HG03565 (cell line): ENCODE data around the gene JOSD1.

Source experiments
- ATAC-seq: cut with Tn5 transposase; IDR thresholded peaks from one replicate; pipeline ENCODE4 v1.9.1; 2021; ENCODE audit warnings: mild to moderate bottlenecking, moderate library complexity; ENCODE audit not compliant: unreplicated experiment

The JOSD1 gene

DNA sequence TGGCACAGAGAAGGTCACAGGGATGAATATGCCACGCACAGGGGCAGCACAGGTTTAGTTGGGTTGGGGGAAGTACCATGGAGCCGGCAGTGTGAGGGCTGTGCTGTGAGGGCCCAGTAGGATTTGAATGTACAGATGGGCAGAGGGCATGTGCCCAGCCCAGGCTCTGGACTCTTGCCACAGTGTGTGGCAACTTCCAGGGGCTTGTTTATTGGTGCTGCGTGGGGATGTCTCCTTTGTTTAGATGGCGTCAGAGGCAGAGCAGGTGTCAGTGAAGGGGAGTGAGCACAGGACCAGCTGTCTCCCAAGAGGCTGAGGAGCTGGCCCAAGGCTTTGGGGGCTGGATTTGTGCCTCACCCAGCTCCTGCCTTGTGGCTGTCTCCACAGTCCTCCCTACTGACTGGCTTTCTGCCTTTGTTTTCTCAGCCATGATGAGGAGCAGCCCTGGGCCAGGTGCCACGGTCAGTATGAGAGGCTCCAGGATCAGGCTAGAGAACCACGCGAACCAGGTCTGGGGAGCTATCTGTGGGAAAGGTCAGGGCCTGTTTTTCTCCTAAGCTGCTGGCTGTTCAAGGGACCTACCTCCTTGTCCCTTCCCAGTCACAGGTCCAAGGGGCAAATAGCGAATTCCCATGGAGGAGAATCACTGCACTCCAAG lies 33.1 kb upstream of the JOSD1 start:
- no peak for ATAC-seq

DNA sequence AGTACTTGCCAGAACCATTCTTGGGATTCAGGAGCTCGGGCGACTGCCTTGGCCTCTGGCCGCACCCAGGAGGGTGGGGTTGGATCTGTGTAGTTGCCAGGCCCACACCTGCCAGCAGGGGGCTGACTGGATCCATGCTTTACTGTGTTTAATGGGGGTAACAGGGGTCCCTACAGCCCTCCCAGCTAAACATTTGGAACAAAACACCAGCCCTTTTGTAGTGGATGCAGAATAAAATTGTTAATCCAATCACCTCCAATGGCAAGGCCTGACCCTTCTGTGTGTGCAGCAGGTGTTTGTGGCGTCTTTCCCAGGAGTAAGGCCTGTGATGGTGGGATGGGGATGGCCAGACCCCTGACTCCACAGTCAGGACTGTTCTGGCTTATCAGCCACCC lies 32.6 kb upstream of the JOSD1 start:
- ATAC-seq, result no peak

DNA sequence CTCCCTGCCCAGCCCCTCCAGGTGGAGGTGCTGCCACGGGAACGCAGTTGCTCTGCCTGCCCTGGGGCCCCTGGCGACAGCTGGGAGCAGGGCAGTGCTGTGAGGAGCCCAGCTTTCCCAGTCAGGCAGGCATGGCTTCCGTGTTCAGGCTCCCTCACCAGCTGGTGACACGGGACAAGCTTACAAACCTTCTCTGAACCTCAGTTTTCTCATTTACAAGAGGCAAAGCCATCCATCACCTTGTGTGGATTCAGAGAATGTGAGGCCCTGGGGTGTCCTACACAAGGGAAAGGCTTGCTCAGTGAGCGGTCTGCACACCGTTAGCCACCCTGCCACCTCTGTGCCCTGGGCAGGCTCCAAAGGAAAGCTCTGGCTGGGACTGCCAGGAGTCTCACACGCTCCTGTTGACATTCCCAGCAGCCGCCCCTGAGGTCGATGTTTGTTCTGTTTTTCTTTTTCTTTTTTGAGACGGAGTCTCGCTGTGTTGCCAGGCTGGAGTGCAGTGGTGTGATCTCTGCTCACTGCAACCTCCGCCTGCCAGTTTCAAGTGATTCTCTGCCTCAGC lies 31.6 kb upstream of the JOSD1 start:
- no peak for ATAC-seq

GRCh38 chr22:38731703-38732161 lies 31.0 kb upstream of the JOSD1 start:
- no peak for ATAC-seq

- ATAC-seq, result no peak
These were observed 29.7 kb upstream of the JOSD1 start for GRCh38 chr22:38730411-38730871.

- no peak for ATAC-seq
These were observed 29.2 kb upstream of the JOSD1 start for GRCh38 chr22:38729946-38730345.

- no peak for ATAC-seq
These were observed 28.4 kb upstream of the JOSD1 start for GRCh38 chr22:38728871-38729796.

DNA sequence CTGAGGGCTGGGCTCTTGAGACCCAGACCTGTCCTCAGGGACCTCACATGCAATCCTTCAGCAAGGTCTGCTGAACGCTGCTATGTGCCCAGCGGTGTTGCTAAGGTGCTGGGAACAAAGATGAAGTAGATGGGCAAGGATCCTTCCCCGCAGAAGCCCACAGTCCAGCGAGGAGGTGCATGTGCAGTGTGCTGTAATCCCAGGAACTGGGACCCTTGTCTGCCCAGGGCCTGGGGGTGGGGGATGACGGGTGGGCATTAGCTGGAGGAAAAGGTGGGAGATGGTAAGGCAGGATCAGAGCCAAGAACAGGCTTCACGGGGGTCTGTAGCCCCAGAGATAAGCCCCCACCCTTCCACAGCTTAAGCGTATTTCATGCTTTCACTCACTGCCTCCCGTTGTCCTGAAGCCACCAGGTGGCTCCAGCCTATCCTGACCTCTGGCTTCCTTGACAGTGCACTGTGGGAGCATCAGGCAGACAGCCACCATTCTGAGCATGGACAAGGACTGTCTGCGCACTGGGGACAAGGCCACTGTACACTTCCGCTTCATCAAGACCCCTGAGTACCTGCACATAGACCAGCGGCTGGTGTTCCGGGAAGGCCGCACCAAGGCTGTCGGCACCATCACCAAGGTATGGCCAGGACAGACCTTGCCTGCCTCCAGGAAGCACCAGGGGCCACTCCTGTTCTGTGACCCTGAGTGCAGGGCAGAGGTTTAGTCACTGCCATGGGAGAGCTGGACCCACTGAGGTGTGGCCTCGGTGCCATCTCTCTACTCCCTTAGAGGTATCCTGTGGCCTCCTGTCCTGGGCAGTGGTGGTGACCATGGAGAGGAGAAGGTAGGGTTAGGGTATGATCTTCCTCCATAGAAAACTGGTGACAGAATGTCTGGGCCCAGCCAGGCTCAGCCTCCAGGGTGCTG lies 27.0 kb upstream of the JOSD1 start:
- ATAC-seq, result no peak

- no peak for ATAC-seq
These were observed 26.4 kb upstream of the JOSD1 start for GRCh38 chr22:38727123-38727522.

DNA sequence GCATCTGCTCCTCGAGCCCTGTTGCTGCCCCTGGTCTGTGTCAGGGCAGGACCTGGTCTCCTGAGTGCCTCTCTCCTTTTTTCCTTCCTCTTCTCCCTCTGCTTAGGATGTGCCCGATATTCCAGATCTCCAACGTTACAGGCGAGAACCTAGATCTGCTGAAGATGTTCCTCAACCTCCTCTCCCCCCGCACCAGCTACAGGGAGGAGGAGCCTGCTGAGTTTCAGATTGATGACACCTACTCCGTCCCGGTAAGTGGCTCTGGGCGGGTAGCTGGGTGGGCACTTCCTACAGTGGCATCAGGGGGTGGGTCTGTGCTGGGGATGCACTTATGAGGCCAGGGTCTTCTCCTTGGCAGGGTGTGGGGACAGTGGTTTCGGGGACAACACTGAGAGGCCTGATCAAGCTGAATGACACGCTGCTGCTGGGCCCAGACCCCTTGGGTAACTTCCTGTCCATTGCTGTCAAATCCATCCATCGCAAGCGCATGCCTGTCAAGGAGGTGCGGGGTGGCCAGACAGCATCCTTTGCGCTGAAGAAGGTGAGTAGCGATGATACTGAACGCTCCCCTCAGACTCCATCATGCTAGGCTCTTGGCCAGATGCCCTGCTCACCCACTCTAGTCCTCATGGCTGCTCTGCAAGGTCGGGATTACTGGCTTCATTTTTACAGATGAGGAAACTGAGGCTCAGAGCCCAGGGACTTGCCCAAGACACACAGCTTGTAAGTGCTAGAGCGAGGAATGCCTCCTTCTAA lies 25.3 kb upstream of the JOSD1 start:
- ATAC-seq, result no peak

DNA sequence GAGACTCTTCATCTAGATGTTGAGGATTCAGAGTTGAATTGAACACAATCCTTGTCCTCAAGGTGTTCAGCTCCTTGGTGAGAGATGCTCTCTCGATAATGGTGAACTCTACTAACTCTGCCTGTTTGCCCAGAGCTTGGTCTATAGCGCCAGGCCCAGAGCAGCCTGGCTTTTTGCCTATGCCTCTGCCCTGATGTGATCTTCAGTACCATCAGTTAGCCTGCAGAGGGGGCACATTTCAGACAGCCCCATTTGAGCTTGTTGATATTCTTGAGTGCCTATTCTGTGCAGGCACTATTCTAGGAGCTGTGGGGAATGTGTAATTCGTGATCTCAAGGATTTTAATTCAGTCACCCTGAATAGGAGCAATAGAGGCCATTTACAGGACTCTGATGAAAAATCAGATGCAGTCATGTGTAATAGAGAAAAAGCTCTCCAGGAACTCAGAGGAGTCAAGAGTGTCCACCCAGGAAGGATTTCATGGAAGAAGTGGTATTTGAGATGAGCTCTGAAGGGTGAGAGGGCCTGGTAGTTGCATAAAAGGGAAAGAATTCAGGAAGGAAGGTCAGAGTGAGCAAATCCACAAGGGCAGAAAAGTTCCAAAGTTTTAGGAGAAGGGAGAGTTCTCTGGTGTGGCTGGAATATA lies 24.3 kb upstream of the JOSD1 start:
- no peak for ATAC-seq

GRCh38 chr22:38724176-38724575 lies 23.4 kb upstream of the JOSD1 start:
- ATAC-seq, result no peak

GRCh38 chr22:38721551-38721950 lies 20.8 kb upstream of the JOSD1 start:
- ATAC-seq, result no peak

GRCh38 chr22:38720350-38720749 lies 19.6 kb upstream of the JOSD1 start:
- no peak for ATAC-seq

DNA sequence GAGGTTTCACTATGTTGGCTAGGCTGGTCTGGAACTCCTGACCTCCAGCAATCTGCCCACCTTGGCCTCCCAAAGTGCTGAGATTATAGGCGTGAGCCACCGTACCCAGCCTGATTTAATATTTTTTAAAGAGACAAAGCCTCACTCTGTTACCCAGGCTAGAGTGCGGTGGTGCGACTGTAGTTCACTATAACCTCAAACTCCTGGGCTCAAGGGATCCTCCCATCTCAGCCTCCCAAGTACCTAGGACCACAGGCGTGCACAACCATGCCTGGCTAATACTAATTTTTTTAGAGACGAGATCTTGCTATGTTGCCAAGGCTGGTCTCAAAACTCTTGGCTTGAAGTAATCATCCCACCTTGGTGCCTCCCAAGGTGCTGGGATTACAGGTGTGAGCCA lies 18.5 kb upstream of the JOSD1 start:
- ATAC-seq, result no peak

GRCh38 chr22:38718414-38718813 lies 17.7 kb upstream of the JOSD1 start:
- ATAC-seq, result no peak

DNA sequence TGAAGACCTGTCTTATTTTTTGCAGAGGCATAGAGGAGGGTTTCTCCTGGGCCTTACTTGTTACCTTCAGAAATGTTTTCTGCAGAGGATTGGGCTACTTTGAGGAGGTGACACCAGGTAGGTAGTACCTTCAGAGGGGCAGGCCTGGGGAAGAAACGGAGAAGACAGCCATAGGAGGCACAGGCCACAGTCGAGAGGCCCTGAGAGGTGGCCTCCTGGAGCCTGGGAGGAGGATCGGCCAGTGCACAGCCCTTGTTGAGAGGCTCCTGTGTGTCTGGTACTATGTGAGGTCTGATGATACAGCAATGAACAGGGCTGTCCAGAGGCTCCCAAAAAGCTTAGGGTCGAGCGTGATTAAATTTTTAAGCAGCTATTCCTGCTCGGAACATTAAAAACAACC lies 16.5 kb upstream of the JOSD1 start:
- ATAC-seq, result no peak

DNA sequence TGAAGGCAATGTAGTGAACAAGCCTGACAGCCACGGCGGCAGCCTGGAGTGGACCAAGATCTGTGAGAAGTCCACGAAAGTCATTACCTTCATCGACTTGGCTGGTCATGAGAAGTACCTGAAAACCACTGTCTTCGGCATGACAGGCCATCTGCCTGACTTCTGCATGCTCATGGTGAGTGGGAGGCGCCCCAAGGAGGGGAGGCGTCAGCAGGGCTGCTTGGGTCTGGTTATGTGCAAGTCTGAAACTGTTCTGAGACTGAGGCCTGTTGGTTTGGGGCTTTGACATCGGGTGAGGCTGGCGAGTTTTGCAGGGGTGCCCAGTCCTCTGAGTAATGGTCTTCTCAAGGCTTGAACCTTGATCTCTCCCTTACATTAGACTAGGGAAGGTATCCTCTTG lies 16.1 kb upstream of the JOSD1 start:
- ATAC-seq, result no peak

DNA sequence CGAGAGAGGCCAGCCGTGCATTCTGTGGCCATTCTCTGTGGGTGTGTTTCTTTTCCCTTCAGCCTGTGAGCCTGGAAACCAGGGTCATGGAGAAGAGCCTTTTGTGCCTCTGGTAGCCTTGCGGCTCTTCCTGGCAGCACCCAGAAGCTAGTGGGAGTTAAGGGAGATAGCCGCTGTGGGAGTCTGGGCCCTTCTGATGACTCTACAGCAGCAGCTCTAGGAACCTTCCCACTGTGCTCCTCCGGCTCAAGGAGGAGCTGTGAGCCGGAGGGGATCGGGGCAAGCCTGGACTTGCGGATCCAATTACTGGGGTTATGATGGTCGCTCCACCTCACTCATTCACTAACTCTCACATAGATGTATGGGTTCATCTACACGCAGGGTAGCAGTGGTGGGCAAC lies 15.5 kb upstream of the JOSD1 start:
- ATAC-seq, result no peak

DNA sequence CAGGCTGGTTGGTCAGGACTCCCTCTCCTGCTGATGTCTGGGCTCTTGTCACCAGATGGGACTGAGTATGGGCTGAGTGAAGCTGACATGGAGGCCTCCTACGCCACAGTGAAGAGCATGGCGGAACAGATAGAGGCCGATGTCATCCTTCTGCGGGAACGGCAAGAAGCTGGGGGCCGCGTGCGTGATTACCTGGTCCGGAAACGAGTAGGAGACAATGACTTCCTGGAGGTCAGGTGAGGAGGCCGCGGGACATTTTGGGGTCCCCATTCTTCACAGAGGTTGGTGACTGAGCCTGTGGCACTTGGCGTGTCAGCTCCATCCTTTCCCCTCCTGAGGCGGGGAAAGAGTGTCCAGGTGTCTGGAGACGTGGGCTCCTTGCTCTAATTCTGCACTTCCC lies 15.1 kb upstream of the JOSD1 start:
- no peak for ATAC-seq
